Measurements from ENCODE around the gene SEC23B. TPM values are rescaled to one million over a fixed set of nuclear protein-coding genes. Genes with fewer than 3 reads are reported as not detected.
A peak's percentile ranks its signal among the peaks of the same experiment; 100 is the strongest.

The SEC23B gene
- polyA plus RNA-seq, 3 donors, result 38.9 to 88.1 (median 68.4) TPM

DNA sequence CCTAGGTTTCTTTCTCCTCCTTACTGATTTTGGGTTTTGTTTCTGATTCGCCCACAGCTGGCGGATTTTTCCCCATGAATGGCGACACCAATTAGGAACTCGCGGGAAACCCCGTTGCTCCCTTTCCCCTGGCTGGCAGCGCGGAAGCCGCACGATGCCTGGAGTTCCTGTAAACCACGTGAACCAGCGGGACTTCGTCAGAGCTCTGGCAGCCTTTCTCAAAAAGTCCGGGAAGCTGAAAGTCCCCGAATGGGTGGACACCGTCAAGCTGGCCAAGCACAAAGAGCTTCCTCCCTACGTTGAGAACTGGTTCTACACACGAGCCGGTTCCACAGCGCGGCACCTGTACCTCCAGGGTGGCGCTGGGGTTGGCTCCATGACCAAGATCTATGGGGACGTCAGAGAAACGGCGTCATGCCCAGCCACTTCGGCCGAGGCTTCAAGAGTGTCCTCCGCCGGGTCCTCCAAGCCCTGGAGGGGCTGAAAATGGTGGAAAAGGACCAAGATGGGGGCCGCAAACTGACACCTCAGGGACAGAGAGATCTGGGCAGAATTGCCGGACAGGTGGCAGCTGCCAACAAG, 3.2 kb upstream of the SEC23B start:
- 64% methylated on average over 30 of the region's 31 CpGs for WGBS (ENCODE audit: insufficient coverage)
- H4K20me1 ChIP-seq (ENCODE audit: insufficient read depth, low read length), result no peaks in the 10 kb centered on the region
- intact Hi-C loops (cut with micrococcal nuclease), result loop anchor here (5.0 kb wide), 2 partner anchors 63 to 743 kb away; partner anchors contain the start of gene SMIM26 (in 2 of the 2)
- no peak overlapping the region for H3K27ac ChIP-seq (ENCODE audit: low read depth in 1 of 2, low read length in 2 of 2)
- H3K9ac ChIP-seq (ENCODE audit: insufficient read depth, low read length, poor library complexity, severe bottlenecking), result no peak overlapping the region
- peaks cover 20% of the 10 kb centered on the region for H3K79me2 ChIP-seq (ENCODE audit: insufficient read depth, low read length)
- Mint-ChIP-seq H3K27ac (peak overlapping the region in 3 of 7 donors; percentile 14 to 33 (median 26)), H3K4me1 (peaks cover 24% of the 10 kb centered on the region), H3K27me3 (ENCODE audit: low read depth in 3 of 3) (peaks cover 0 to 6% (median 1%) of the 10 kb centered on the region in 3 donors), H3K9me3 (peaks cover 0 to 2% (median 0%) of the 10 kb centered on the region in 7 donors), H3K36me3 (peaks cover 0 to 5% of the 10 kb centered on the region in 2 donors), H3K4me3 (peak overlapping the region; percentile 66 to 81)
- DNase-seq, result peak in 1 of 3 donors; percentile 68
- TF ChIP-seq CTCF (IDR thresholded peaks at IDR 0.05), result no peak
- no peaks in the 10 kb centered on the region for H3K27me3 ChIP-seq (ENCODE audit: control insufficient read depth in 2 of 2, insufficient read depth in 2 of 2, low read length in 2 of 2)
- H3K4me3 ChIP-seq (replicated peaks in 1 of 3; ENCODE audit: low read depth in 2 of 3, low read length in 3 of 3), result no peak overlapping the region
- H3K4me1 ChIP-seq (ENCODE audit: control insufficient read depth in 1 of 2, insufficient read depth in 2 of 2, low read length in 2 of 2), result peaks cover 21 to 25% of the 10 kb centered on the region in 2 donors
- H3K4me2 ChIP-seq (replicated peaks; ENCODE audit: extremely low read depth, low read length, poor library complexity, severe bottlenecking), result no peak overlapping the region
- H2AFZ ChIP-seq (ENCODE audit: insufficient read depth, low read depth, low read length, poor library complexity, severe bottlenecking), result peak overlapping the region; percentile 52
- no peaks in the 10 kb centered on the region for H3K9me3 ChIP-seq (replicated peaks in 1 of 2; ENCODE audit: control insufficient read depth in 1 of 2, insufficient read depth in 1 of 2, low read length in 2 of 2)
- peaks cover 0 to 1% of the 10 kb centered on the region in 2 donors for H3K36me3 ChIP-seq (replicated peaks in 1 of 2; ENCODE audit: control insufficient read depth in 1 of 2, insufficient read depth in 2 of 2, low read length in 2 of 2)

DNA sequence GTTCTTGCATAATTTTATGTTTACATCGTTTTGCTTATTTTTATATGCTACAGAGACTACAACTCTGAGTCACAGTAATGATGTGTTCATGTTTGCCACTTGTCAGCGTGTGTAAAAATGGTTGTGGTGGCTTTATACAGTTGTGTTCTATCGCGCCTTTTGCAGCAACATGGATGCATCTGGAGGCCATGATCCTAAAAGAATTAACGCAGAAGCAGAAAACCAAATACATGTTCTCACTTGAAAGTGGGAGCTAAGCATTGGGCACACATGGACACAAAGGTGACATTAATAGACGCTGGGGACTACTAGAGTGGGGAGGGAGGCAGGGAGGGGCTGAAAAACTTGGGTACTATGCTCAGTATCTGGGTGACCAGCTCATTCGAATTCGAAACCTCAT, 996 bp upstream of the SEC23B start:
- no peak for TF ChIP-seq CTCF (IDR thresholded peaks at IDR 0.05)
- intact Hi-C loops (cut with micrococcal nuclease), result loop anchor here (2.0 to 5.0 kb wide), 3 partner anchors 40 to 741 kb away; partner anchors contain the start of genes SMIM26 (in 2 of the 2), DZANK1 (in 1 of the 2) and POLR3F (in 1 of the 2)
- Mint-ChIP-seq H3K36me3 (peaks cover 7 to 21% of the 10 kb centered on the region in 2 donors), H3K27me3 (ENCODE audit: low read depth in 3 of 3) (peaks cover 0 to 6% (median 1%) of the 10 kb centered on the region in 3 donors), H3K4me1 (peaks cover 45% of the 10 kb centered on the region), H3K9me3 (peaks cover 0 to 2% (median 0%) of the 10 kb centered on the region in 7 donors), H3K4me3 (peak overlapping the region; percentile 93 to 99), H3K27ac (peak overlapping the region; percentile 100)
- Histone ChIP-seq H3K79me2 (ENCODE audit: insufficient read depth, low read length) (peaks cover 36% of the 10 kb centered on the region), H4K20me1 (ENCODE audit: insufficient read depth, low read length) (no peaks in the 10 kb centered on the region), H3K4me1 (ENCODE audit: control insufficient read depth in 1 of 2, insufficient read depth in 2 of 2, low read length in 2 of 2) (peaks cover 39 to 46% of the 10 kb centered on the region in 2 donors), H3K27ac (ENCODE audit: low read depth in 1 of 2, low read length in 2 of 2) (peak overlapping the region; percentile 97 to 98), H3K4me2 (replicated peaks; ENCODE audit: extremely low read depth, low read length, poor library complexity, severe bottlenecking) (peak overlapping the region; percentile 86), H3K9me3 (replicated peaks in 1 of 2; ENCODE audit: control insufficient read depth in 1 of 2, insufficient read depth in 1 of 2, low read length in 2 of 2) (no peaks in the 10 kb centered on the region), H2AFZ (ENCODE audit: insufficient read depth, low read depth, low read length, poor library complexity, severe bottlenecking) (peak overlapping the region; percentile 81), H3K4me3 (replicated peaks in 1 of 3; ENCODE audit: low read depth in 2 of 3, low read length in 3 of 3) (peak overlapping the region; percentile 62 to 92 (median 83)), H3K27me3 (ENCODE audit: control insufficient read depth in 2 of 2, insufficient read depth in 2 of 2, low read length in 2 of 2) (no peaks in the 10 kb centered on the region), H3K36me3 (replicated peaks in 1 of 2; ENCODE audit: control insufficient read depth in 1 of 2, insufficient read depth in 2 of 2, low read length in 2 of 2) (peaks cover 0 to 7% of the 10 kb centered on the region in 2 donors), H3K9ac (ENCODE audit: insufficient read depth, low read length, poor library complexity, severe bottlenecking) (peak overlapping the region; percentile 87)
- DNase-seq, result peak in 2 of 3 donors; percentile 7 to 29
- WGBS (ENCODE audit: insufficient coverage), result 84% methylated on average over 5 of the region's 8 CpGs

Data from CD14-positive monocyte (primary cell).